K562 (cell line): Measurements from ENCODE around the gene ZNF672. TPM values are rescaled to one million over a fixed set of nuclear protein-coding genes. Genes with fewer than 3 reads are reported as not detected.
A peak's percentile ranks its signal among the peaks of the same experiment; 100 is the strongest.

Source experiments
- ATF6 ChIP-seq: sonication (generic); formaldehyde crosslinking; IDR thresholded peaks from 2 replicates; pipeline ENCODE4 v1.4.0; 2020; ENCODE audit warnings: mild to moderate bottlenecking, missing genetic modification reagents
- ATF7 ChIP-seq: fragments of 450-650 bp; IDR thresholded peaks from 2 replicates; pipeline ENCODE4 v1.7.1; 2014; ENCODE audit warnings: mild to moderate bottlenecking, moderate library complexity
- DPF2 ChIP-seq: fragments of 450-650 bp; IDR thresholded peaks from 2 replicates; pipeline ENCODE4 v1.6.1; 2016
- EGR1 ChIP-seq: fragments of 450-650 bp; conservative IDR thresholded peaks from 2 replicates; pipeline ENCODE4 v1.6.1; 2017; ENCODE audit warnings: mild to moderate bottlenecking
- FIP1L1 ChIP-seq: fragments of 200-400 bp; formaldehyde crosslinking; IDR thresholded peaks from 2 replicates; pipeline ENCODE4 v1.6.1; 2018; ENCODE audit warnings: mild to moderate bottlenecking, low read depth, low read length; ENCODE audit not compliant: poor library complexity, severe bottlenecking
- GABPA ChIP-seq: fragments of 200-800 bp; sonication (Bioruptor generic); conservative IDR thresholded peaks from 2 replicates; pipeline ENCODE4 v1.6.1; 2016; ENCODE audit warnings: low read depth, missing genetic modification characterization, missing compliant biosample characterization
- HDAC6 ChIP-seq: IDR thresholded peaks from 2 replicates; pipeline ENCODE4 v1.6.1; 2012; ENCODE audit warnings: low read depth, mild to moderate bottlenecking, control low read depth, inconsistent platforms, low read length, moderate library complexity
- HLTF ChIP-seq: fragments of 450-650 bp; IDR thresholded peaks from 2 replicates; pipeline ENCODE4 v1.6.1; 2016
- IRF9 ChIP-seq: fragments of 450-650 bp; IDR thresholded peaks from 2 replicates; pipeline ENCODE4 v1.6.1; 2016; ENCODE audit warnings: missing biosample characterization, missing genetic modification characterization
- MCM3 ChIP-seq: fragments of 450-650 bp; IDR thresholded peaks from 2 replicates; pipeline ENCODE4 v1.6.1; 2016
- MLX ChIP-seq, 2 experiments: fragments of 450-650 bp in 1 of 2; sonication (generic) in 1 of 2; formaldehyde crosslinking; conservative IDR thresholded peaks; 2 replicates each; pipeline versions ENCODE4 v1.4.0 to v1.8.1; 2020 to 2022; ENCODE audit warnings: mild to moderate bottlenecking in 1 of 2, missing genetic modification reagents in 1 of 2
- MYNN ChIP-seq, 2 experiments: sonication (generic); formaldehyde crosslinking in 1 of 2; IDR thresholded peaks; 2 replicates each; pipeline versions ENCODE4 v1.5.0 to v1.6.1; 2016 to 2020; ENCODE audit warnings: antibody characterized with exemption in 1 of 2, missing genetic modification reagents in 1 of 2
- NR1H2 ChIP-seq: sonication (generic); formaldehyde crosslinking; IDR thresholded peaks from 2 replicates; pipeline ENCODE4 v1.4.0; 2020; ENCODE audit warnings: mild to moderate bottlenecking, missing genetic modification reagents
- THAP12 ChIP-seq: fragments of 250-450 bp; sonication (Bioruptor Pico); IDR thresholded peaks from 2 replicates; pipeline ENCODE4 v1.9.0; 2021; ENCODE audit warnings: mild to moderate bottlenecking, inconsistent platforms
- THAP7 ChIP-seq: fragments of 250-450 bp; sonication (Bioruptor Pico); IDR thresholded peaks from 2 replicates; pipeline ENCODE4 v1.5.0; 2021
- U2AF1 ChIP-seq: fragments of 200-400 bp; formaldehyde crosslinking; optimal IDR thresholded peaks from 2 replicates; pipeline ENCODE3; 2017; ENCODE audit warnings: mild to moderate bottlenecking, low read depth, low read length, moderate library complexity
- ZBTB17 ChIP-seq: fragments of 450-650 bp; formaldehyde crosslinking; IDR thresholded peaks from 2 replicates; pipeline ENCODE4 v1.4.0; 2020; ENCODE audit warnings: mild to moderate bottlenecking
- ZNF143 ChIP-seq: sonication (generic); formaldehyde crosslinking; IDR thresholded peaks from 2 replicates; pipeline ENCODE4 v1.9.0; 2022; ENCODE audit warnings: mild to moderate bottlenecking, missing genetic modification reagents
- ZNF445 ChIP-seq: fragments of 250-450 bp; sonication (Bioruptor Pico); IDR thresholded peaks from 2 replicates; pipeline ENCODE4 v1.4.0; 2020; ENCODE audit warnings: low read depth, mild to moderate bottlenecking, moderate library complexity
- ZNF584 ChIP-seq: fragments of 200-800 bp; sonication (Bioruptor generic); IDR thresholded peaks from 2 replicates; pipeline ENCODE4 v1.6.1; 2016; ENCODE audit warnings: low read depth, mild to moderate bottlenecking, missing genetic modification characterization, missing compliant biosample characterization
- polyA plus RNA-seq, 8 experiments: library from polyadenylated mRNA; depleted of rRNA in 4 of 8; stranded (reverse) in 5 of 8; unstranded in 3 of 8; fragments of >200 nt; fragmentation: Nextera tagmentation in 2 of 8; fragmentation: Illumina TruSeq in 1 of 8; extraction: Ambion mirVana in 2 of 8; extraction: Trizol in 1 of 8; gene quantifications; 2 replicates each; pipeline versions ENCODE4 v1.2.1 to v1.2.3, GENCODE V29; 2011 to 2014; ENCODE audit warnings: inconsistent platforms in 1 of 8, missing spikeins in 1 of 8
- total RNA-seq, 7 experiments: library from RNA; depleted of rRNA in 6 of 7; stranded (reverse); fragments of >200 nt in 6 of 7; fragmentation: Illumina TruSeq in 2 of 7; extraction: Trizol in 2 of 7; gene quantifications; 2 replicates each; pipeline versions ENCODE4 v1.2.1 to v1.2.3, GENCODE V29; 2011 to 2021; ENCODE audit warnings: low replicate concordance in 1 of 7

The ZNF672 gene
- total and polyA plus RNA-seq, 9 of the 15 experiments (the other 6 are each of a cell fraction or from before 2014, with no cell fraction given), result 1.9 to 57.9 (median 24.1) TPM

- TF ChIP-seq ZNF584 (0 out of 2 replicates have a peak, but pooled peaks have one; percentile 32), EGR1 (0 out of 2 replicates have a peak, but pooled peaks have one; percentile 37), ZNF445 (no peak), THAP7 (CRISPR knock-in tag) (0 out of 2 replicates have a peak, but pooled peaks have one; percentile 16), MCM3 (no peak), FIP1L1 (peak; percentile 84), ZNF143 (CRISPR knock-in tag) (peak; percentile 74), ATF6 (CRISPR knock-in tag) (peak; percentile 82; the same call in 1 of the 2 replicates), DPF2 (peak; percentile 34; the same call in 1 of the 2 replicates), U2AF1 (peak; percentile 44), MYNN (IDR thresholded peaks at IDR 0.05) (0 out of 2 replicates have a peak, but pooled peaks have one; percentile 22), MYNN (CRISPR knock-in tag; IDR thresholded peaks at IDR 0.05) (no peak), HLTF (peak; percentile 9; the same call in 1 of the 2 replicates), ATF7 (peak; percentile 46), THAP12 (CRISPR knock-in tag) (peak; percentile 96), GABPA (peak; percentile 71), IRF9 (peak; percentile 45; the same call in 1 of the 2 replicates), HDAC6 (no peak), ZBTB17 (CRISPR knock-in tag) (0 out of 2 replicates have a peak, but pooled peaks have one; percentile 16), MLX (CRISPR knock-in tag; conservative IDR thresholded peaks at IDR 0.05) (0 out of 4 replicates have a peak, but pooled peaks of 1 of the 2 experiments have one; percentile 75), NR1H2 (CRISPR knock-in tag) (no peak)
Measured at GRCh38 chr1:248858891-248859889, 21.2 kb downstream of the ZNF672 start, which contains the start of gene ZNF692 (continued).
